Amniotic stem cell (primary cell): ENCODE measurements around the gene PSME1.
A peak's percentile ranks its signal among the peaks of the same experiment; 100 is the strongest.

Experiments
- DNase-seq: peaks from one replicate; lab custom pipeline; 2025; lab: John Stamatoyannopoulos, UW

Gene PSME1

GRCh38 chr14:24130380-24130716 is 5.6 kb upstream of the PSME1 start, which contains the start of gene FITM1:
FITM1 (plus strand) TSS chr14:24130659; CDS start chr14:24131564, 905 bp downstream.
- DNase-seq, result no peak

- DNase-seq, result no peak
Measured at GRCh38 chr14:24130717-24131548, 5.1 kb upstream of the PSME1 start.

GRCh38 chr14:24131549-24131966 is 4.4 kb upstream of the PSME1 start:
- DNase-seq, result no peak

DNA sequence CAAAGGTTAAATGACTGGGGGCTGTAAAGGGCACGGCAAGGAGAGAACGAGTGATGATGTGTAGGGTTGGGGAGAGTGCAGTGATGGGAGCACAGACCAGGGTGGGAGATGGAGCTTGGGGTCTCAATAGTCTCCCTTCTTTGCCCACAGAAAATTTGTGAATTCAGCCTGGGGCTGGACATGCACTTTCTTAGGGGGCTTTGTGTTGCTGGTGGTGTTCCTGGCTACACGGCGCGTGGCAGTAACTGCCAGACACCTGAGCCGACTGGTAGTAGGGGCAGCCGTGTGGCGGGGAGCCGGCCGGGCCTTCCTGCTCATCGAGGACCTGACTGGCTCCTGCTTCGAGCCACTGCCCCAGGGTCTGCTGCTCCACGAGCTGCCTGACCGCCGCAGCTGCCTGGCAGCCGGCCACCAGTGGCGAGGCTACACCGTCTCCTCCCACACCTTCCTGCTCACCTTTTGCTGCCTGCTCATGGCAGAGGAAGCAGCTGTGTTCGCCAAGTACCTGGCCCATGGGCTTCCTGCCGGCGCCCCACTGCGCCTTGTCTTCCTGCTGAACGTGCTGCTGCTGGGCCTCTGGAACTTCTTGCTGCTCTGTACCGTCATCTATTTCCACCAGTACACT is 3.8 kb upstream of the PSME1 start:
- DNase-seq, result no peak

- no peak for DNase-seq
Measured at GRCh38 chr14:24132976-24133375, 3.0 kb upstream of the PSME1 start.

DNA sequence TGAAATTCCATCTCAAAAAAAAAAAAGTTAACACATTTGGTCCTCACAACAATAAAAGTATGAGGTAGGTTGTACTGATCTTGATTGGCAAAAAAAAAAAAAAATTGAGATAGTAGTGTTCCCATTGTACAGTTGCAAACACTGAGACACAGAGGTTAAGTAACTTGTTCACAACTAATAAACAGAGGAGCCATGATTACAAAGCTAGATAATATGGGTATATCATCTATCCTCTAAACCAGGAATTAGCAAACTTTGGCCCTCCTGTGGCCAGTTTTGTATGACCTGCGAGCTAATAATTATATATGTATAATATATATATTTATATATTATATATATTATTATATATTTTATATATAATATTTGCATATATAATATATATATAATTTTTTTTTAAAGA is 2.3 kb upstream of the PSME1 start:
- DNase-seq, result no peak

DNA sequence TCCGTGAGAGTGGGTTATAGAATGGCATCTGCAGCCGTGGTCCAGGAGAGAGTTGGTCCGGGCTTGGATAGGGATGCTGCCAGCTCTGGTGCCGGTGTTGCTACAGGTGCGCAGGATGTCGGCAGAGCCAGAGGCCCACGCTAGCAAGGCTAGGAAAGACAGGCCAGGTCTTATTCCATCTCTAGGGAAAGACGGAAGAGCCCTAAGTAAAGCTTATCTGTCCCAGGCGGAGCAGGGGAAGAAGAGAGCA is 485 bp upstream of the PSME1 start:
- DNase-seq, result no peak

DNA sequence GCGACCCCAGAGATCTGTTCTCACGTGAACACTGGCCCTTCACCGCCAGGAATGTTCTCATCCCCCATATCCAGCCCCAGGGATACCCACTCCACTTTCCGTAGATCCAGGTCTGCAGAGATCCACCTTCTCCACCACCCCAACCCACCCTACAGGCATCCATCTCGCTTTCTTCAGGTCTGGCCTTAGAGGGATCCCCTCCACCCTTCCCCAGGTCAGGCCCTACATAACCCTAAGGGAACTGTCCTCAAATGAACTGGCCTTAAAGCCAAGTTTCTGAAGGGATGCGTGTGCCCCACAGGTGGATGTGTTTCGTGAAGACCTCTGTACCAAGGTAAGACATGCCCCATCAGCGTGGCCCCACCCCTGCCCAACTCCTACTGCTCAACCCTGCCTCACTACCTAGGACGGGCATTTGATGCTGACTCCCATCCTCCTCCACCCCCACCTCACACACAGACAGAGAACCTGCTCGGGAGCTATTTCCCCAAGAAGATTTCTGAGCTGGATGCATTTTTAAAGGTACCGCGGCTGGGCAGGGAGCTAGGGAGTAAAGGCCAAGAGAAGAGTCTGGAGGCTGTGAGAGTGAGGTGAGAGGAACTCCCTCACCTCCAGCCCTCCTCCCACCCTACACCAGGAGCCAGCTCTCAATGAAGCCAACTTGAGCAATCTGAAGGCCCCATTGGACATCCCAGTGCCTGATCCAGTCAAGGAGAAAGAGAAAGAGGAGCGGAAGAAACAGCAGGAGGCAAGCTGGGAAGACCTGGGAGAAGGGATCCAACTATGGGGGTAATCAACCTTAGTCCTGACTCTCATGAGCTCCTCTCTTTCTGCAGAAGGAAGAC is 912 bp downstream of the PSME1 start:
- DNase-seq, result no peak

DNA sequence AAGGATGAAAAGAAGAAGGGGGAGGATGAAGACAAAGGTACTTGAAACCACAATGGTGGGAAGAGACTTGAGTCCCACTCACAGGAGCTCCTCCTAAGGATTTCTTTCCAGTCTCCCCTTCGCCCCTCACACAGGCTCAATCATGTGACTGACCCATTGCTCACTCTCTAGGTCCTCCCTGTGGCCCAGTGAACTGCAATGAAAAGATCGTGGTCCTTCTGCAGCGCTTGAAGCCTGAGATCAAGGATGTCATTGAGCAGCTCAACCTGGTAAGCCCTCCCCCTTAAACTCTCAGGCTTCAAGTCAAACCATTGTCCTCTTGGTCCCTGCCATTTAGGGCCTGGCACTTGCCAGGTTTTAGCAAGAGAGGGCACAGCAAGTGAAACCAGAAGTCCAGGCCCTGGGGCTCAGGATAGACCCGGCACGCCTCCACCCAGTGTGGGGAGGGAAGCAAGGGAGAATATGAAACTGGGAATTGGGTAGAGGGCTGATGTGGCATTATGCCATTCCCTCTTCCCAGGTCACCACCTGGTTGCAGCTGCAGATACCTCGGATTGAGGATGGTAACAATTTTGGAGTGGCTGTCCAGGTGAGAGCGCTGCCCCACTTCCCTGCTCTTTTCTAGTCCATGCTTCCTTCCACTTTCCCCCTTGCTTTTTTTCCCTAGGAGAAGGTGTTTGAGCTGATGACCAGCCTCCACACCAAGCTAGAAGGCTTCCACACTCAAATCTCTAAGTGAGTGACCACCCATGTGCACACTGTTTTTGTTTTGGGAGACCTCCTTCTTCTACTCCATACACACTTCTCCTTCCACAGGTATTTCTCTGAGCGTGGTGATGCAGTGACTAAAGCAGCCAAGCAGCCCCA is 1.8 kb downstream of the PSME1 start:
- no peak for DNase-seq

GRCh38 chr14:24138396-24139271 is 2.6 kb downstream of the PSME1 start:
- no peak for DNase-seq

- DNase-seq, result no peak
Measured at GRCh38 chr14:24139272-24139934, 3.4 kb downstream of the PSME1 start.

DNA sequence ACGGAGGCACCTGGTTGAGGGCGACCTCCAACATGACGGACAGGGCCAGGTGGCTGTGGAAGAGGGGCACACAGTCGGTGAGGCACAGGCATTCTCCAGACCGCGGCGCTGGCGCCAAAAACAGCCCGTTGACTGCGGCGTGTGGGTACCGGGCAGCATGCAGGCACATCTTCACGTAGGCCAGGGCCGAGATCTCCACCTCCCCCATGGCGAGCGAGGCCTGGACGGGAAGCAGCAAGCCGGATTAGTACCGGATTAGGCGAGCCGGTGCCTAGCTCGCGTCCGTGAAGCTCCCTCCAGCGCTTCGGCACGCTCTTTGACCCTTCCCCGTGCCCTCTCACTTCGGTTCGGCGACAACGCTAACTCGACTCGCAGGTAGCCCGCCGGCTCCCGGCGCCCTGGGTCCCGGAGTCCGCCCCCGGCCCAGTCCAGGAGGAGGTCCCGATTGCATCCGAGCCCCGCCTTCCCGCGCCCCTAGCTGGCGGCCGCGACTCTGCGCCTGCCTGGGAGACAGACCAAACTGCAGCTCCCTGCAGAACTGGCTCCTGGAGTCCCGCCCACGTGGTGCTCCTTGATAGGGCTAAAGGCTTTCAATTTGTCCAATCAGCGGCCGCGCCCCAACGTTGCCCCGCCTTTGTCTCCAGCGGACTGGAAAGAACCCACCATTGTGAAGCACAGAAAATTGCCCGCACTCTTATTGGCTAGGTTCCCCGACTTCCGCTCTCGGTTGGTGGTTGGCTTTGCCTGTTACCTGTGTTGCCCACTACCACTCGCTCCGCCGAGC is 5.3 kb downstream of the PSME1 start, which contains the start of gene EMC9:
Gene EMC9 (minus strand): TSS at position 495 of the 784 bp plus-strand sequence. CDS start 287 bp downstream, at position 208.
- peak; percentile 100 for DNase-seq

- DNase-seq, result no peak
Measured at GRCh38 chr14:24143511-24143910, 7.5 kb downstream of the PSME1 start.

DNA sequence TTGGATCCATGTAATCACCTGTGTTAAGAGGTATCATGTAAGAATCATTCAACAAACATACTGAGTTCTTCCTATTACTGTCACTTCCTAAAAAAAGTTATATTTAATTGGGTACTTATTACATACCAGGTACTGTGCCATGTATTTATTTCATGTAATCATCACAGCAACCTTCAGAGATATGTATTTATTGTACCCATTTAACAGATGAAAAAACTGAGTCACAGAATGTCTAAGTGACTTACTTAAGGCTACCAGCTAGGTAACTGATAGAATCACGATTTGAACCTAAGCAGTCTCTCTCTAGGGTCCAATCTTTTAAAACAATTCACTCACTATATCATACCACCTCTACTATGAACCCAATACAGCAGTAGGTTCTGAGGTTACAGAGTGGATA is 8.5 kb downstream of the PSME1 start:
- DNase-seq, result no peak

- no peak for DNase-seq
Measured at GRCh38 chr14:24145219-24145618, 9.2 kb downstream of the PSME1 start.

- peak; percentile 49 for DNase-seq
Measured at GRCh38 chr14:24145690-24146452, 9.9 kb downstream of the PSME1 start.

- peak; percentile 90 for DNase-seq
Measured at GRCh38 chr14:24146453-24146977, 10.5 kb downstream of the PSME1 start, which contains the start of gene PSME2. PSME2 (minus strand) TSS chr14:24146610; CDS start chr14:24146581, 29 bp downstream.
